Measurements from ENCODE around the gene CD34.

Gene CD34

DNA sequence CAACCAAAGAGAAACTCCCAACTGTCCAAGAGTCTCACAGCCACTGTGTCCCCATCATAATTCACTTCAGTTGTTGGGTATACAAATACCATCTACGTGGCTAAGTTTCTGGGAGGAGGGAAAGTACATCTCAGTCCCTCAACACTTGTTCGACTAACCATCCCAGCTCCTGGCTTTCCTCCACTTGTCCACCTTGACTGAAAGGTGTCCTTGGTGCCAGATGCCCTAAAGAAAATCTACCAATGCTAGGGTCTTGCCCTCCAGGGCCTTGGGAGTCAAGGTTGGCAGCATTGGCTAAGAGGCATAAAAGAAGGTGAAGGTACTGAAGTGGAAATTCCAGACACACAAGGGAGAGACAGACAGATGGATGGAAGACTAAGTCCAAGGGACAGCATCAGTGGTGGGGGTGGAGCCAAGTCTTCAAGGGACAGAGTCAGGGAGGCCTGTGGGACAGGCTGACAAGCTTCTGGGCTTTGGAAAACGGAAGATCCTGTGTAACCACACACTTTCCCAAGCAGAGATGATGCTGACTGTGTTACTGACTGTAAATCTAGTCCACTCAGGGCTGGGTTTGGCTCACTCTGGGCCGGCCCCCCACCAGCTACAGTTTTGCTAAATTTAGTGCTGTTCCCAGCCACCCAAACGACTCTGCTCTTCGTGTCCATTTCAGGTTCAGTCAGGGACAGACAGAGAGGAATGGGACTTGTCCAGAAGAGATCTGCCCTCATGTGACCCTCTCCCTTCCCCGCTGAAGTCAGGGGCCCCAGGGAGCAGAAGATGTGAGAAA, 60.1 kb downstream of the CD34 start:
- DNase-seq: no peak

DNA sequence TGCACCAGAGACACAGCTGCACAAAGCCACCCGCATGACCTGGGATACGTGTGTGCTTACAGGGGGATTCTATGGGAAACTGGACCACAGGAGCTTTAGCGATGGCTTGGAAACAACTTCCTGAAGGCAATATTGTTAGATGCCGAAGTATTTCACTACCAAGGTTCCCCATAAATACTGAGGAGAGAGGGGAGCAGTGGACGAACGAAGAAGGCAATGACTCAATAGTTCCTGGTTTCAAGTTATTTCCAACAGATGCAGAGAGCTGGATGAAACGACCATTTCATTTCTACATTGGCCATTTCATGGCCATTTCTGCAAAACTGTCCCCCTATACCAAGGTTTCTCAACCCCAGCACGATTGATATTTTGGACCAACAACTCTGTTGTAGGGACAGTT, 61.3 kb downstream of the CD34 start:
- DNase-seq: no peak

DNA sequence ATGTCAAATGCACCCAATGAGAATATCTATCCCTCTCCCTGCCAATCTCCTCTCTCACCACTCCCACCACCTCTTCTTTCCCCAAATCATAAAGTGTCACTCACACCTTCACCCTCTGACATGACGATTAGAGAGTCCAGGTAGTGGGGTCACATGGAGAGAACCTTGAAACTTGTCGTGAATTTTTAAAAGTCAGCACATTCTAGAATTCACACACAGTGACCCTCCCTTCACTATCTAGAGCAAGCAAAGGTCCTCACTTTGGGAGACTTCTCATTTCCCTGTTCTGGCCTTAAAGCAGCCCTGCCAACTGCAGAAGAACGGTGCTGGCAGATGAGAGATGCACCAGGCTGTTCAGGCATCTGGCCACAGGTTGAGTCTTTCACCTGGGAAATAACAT, 61.9 kb downstream of the CD34 start:
- DNase-seq: no peak

DNA sequence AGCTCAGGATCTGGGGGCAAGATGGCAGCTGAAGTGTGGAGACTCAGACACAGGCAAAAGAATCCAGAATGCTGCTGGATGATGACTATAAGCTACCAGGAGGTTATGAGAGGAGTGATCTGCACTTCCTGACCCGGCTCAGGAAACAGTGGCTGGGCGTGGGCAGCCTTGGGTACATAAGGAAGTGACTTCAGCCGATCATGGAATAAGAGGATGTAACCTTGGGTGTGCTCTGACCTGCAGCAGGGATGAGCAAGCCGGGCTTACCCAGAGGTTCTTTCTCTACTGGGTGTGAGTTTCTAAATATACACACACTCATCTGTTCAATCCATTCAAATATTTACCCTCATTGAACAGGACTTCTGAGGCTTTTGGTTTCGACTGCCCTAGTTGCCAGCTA, 62.7 kb downstream of the CD34 start:
- no peak for DNase-seq

DNA sequence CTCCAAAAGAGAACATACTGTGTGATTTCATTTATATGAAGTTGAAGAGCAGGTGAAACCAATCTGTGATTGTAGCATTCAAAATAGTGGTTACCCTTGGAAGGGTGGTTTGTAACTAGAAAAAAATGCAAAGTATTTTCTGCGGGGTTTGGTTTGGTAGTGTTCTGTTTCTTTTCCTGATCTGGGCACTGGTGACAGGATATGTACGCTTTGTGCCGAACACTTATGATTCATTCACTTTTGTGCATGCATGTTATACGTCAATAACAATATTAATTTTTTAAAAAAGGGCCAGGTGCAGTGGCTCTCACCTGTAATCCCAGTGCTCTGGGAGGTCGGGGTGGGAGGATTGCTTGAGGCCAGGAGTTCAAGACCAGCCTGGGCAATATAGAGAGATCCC, 63.8 kb downstream of the CD34 start:
- peak; percentile 14 for DNase-seq

DNA sequence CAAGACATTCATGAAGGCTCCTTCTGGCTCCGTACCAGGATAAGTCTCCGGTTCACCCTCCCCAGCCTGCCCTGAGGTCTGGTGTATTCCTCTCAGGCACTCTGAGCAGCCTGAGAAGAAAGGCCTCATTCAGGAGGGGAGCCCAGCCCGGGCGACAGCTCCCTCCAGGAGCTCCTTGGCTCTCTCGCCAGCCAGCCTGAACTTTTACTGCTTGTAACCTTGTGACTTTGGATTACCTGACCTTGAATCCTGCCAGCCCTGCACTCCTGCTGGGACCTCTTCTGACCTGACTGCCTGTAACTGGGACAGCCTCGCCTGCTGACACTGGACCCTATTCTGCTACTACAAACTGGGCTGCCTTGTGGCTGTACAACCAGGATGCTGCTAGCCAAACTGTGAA, 65.8 kb downstream of the CD34 start:
- no peak for DNase-seq

DNA sequence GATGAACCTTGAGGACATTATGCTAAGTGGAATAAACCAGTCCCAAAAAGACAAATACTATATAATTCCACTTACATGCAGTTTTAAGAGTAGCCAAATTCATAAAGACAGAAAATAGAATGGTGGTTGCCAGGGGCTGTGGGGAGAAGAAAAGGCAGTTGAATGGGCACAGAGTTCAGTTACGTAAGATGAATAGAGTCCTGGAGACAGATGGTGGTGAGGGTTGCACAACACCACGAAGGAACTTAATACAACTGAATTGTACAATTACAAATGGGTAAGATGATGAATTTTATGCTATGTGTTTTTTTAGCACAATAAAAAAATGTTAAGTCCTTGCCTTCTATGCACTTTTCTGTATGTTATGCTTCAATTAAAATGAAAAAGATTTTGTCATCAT, 66.6 kb downstream of the CD34 start:
- no peak for DNase-seq

DNA sequence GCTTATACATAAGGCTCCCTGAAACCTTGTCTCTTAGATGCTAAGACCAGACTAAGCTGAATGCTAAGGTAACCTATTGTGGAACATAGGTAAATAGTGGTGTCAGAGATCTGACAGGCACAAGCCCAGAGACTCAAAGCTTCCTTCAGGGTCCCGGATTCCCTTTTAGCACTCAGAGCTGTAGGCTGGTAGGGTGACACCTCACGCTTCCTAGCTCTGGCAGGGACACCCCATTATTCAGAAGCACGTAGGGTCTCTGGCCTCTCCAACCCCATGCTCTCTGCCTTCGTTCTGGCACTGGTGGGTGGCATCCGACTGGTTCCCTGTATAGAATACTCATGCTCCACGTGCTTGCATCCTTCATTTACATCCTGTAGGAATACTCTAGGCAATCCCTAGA, 68.4 kb downstream of the CD34 start:
- DNase-seq: no peak

DNA sequence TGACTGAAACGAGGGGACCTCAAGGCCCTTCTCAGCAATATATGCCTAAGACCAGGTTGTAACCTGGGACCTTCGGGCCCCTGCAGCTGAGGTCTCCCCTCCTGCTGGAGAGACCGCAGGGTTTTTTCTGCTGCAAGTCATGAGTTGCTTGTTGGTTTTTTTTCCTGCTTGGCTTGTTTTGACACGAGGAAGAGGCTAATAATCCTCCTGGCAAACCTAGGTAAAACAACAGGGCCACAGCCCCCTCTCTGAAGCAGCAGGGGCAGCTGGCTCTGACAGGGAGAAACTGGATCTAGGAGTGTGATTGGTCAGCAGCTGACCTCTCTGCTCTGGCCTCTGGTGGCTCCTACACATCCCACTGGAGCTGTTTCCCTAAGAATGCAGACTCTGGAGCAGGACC, 69.0 kb downstream of the CD34 start:
- DNase-seq: no peak

DNA sequence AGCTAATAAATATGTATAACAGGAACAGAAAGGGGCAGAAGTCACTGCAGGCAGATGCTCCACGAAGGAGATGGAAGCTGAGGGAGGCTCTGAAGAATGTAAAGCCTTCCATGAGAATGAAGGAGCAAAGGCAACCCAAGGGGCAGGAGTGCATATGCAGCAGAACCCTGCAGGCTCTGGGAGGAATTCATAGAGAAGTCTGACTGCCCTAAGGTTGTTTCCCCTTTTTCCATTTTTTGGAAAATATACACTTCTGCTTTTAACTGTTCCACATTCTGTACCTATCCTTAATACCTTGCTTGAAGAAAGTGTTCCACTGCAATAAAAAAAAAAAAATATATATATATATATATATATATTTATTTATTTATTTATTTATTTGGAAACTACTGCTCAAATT, 69.6 kb downstream of the CD34 start:
- no peak for DNase-seq

DNA sequence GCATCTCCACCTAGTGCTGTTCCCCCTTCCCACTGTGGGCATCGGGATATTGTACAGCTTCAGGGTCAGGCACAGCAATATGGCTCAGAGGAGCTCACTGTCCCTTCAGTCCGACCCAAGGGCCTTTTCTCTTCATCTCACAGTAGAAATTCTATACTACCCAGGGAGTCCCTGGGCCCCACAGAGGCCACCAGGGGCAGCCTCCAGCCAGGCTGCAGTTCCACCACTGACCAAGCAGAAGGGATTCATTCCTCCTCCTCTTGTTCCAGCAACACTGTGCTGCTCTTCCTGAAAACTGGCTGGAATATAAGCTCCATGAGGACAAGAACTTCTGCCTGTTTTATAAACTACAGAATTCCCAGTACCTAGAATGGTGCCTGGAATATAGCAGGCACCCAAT, 70.5 kb downstream of the CD34 start:
- DNase-seq: no peak

DNA sequence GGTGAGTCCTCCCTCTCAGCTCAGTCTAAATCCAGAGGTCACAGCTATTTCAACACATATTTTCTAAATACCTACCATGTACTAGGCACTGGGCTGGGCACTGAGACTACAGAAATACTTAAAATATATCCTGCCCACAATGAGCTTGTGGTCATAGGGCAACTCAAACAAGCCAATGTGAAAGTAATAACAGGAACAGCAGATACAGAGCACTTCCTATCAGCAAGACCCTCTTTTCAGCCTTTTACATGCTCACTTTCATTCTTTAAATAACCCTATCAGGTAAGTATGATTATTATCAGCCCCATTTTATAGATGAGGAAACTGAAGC, 71.9 kb downstream of the CD34 start:
- DNase-seq: no peak

DNA sequence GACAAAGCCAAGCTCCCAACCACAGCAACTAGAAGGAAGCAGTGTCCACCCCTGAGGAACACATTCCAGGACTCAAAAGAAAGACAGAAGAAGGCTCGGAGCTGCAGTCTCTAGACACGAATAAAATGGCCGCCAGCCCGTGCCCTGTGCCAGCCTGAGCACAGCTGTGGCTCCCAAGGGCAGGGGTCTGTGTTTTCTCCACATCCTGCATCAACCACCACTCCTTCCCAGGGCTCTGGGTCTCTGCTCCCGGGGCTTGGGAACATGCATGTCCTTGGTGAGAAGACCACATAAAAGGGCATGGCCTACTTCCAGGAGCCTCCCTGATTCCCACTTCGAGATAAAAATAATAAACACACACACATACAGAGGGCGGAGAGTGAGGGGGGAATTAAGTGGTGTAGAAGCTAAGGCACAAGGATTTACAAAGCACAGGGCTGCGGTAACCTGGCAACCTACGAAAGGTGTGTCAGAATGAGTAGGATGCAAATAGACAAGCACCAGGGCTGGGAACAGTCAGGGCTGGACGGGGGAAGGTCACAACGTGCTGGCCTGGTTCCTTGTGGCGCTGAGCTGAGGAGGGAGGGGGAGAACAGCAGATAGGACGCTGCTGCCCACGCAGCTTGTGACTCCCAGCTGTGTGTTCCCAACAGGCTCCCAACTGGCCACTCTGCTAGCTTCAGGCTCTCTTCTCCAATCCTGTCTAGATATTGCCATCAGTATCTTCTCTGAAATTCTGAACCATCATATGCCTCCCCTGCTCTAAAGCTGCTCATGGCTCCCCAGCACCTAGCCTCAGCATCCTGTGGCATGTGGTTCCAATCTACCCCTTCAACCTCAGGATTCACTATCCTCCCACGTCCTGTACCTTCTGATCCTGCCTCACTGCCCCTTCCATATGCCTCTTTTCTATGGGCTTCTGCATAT, 72.5 kb downstream of the CD34 start:
- no peak for DNase-seq

DNA sequence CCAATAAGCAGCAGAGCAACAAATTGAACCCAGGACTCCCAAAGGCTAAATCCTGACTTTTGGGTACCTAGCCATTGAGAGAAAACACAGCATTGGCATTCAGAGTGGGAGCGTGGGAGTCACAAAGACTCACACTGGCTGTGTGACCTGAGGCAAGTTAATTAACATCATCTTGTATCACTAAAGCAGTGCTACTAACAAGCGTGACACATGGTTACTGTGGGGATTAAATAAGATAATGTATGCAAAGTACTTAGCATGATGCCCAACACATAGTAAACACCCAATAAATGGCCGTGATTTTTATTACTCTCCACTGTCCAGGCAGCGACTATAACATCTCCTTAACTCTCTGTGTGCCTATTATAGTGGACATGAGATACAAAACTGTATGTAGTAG, 73.3 kb downstream of the CD34 start:
- no peak for DNase-seq

DNA sequence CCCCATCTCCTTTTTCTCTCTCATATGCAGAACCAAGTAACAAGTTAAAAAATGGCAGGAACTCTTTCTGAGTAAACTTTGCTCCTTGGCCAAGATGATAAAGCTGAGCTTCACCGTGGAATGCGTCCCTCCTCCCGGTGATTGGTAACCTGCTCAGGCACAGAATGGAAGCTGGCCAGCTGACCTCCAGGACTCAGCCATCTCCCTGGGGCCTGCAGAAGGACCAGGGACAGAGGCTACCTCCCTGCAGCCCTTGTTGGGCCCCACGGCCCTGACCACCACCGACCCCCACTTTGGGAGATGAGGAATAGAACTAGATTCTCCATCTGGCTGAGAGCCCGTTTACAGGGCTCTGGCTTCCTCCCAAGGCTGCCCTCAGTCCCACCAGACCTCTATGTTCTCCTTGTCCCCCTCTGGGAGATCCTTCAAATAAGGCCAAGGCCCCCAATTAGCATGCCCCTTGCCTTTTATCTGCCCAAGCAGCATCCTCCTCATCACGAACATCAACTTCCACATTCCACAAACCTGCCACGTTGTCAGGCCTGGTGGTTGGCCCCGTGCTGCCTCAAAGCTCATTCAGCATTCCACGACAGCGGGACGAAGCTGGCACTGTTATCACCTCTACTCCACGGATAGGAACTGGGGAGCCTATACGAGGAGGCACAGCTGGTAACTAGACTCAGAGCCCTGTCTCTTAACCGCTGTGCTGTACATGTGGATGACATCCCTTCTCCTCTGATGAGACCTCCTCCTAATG, 74.2 kb downstream of the CD34 start:
- DNase-seq: no peak

DNA sequence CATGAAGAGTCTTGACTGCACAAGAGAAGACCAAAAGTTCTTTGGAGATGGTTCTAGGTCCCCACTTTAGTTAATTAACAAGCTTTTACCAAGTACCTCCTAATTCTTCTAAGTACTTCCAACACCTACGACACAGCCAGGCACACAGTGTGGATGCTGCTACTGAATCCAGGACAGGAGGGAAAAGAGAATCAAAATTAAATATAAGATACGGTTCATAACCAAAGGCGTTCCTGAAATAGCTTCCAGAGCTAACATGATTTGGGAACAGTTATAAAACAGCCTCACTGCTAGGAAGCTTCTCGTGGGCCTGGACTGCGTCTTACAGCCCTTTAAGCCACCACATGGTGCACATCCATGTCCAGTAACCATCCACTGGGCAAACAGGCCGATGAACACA, 75.0 kb downstream of the CD34 start:
- DNase-seq: no peak

DNA sequence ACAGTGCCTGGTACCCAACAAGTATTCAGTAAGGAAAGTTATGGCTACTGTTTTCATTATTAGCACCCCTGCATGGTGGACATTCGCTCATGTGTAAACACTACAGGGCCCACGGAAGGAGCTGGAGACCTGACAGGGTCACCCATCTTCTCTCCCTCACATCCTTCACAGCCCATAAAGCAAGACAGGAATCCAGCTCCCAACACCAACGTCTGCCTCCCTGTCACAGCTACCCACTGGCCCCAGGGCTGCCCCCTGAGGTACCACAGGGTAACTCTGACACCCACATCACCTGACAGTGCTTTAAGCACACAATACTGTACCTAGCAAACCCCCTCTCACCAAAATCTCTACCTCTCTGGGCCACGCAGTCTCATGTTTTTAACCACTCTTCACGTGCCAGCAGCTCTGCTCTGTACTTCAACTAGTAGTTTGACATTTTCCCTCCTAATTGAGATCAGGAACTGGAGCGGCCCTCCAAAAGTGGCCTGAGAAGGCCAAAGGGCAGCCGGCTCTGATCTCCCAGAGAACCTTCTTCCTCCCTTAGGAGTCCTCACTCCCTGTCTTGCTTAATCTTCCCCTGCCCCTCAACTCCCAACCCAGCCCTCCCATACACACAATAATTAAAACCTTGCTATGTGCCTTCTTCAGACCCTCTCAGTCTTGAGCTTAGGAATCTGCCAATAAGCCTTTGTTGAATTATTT, 76.8 kb downstream of the CD34 start:
- DNase-seq: no peak

DNA sequence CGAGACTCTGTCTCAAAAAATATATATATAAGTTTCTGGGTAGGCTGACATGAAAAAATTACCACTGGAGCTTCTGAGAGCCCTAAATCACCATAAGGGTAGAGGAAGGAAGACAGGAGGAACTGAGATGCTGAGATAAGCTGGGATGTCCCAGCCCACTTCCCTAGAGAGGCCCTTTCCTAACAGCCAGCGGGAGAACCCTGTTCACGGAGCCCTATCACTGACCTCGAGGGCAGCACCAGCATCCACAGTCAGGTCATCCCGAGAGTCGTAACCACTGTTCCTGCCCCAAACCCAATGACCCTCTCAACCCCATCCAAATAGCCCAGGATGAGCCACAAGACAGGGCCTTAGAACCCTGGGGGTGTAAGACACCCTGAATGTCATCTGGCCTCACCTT, 77.5 kb downstream of the CD34 start:
- no peak for DNase-seq

DNA sequence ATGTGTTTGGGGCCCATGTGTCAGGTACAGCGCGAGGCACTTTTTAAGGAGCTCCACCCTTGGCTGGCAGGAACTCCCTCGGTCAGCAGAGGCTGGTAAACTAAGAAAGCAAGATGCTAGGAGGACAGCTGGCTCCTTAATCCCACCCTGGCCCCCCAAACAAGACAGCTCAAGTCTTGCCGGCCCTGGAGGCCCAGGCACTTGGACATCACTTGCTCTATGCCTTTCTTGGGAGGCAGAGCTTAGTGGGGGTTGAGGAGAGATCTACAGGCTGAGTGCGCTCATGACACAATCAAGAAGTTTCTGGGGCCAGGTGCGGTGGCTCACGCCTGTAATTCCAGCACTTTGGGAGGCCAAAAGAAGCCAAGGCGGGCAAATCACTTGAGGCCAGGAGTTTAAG, 78.1 kb downstream of the CD34 start:
- no peak for DNase-seq

DNA sequence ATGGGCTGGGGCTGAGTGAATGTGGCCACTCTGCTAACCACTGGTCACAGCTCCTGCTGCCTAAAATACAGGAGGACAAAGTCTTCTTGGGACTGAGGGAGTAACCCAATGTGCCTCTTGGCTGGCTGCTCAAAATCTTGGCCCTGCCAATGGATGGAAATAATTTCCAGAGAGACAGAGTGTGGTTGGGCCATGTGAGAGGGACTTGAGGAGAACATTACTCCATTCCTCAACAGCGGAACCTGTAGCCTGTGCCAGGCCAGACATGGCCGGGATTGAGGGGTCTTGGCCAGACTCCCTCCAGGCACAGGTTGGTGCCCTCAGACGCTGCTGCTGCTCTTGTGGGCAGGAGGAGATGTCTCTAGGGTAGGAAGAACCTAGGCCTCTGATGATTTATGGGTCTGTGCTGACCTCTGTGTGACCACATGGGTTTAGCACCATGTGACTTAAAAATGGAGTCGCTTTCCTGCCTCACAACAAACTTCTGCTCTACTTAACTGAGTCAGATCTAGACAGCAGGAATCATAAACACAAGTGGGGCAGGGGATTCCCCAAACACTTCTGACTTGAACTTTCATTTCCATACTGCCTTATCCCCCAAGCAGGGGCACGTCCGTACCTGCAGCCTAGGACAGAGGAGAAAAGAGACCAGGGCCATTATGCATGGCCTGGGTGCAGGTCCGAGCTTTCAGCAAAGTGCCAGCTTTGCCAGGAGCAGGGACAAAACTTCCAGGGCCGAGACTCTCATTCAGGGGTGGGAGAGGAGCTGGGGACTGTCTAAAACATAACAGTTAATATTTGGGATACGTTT, 79.2 kb downstream of the CD34 start:
- no peak for DNase-seq
